GM18526 (cell line): ENCODE measurements around the gene PTPRN2.

Source experiments
- POLR2A ChIP-seq: IDR thresholded peaks from 3 replicates; pipeline ENCODE4 v1.6.1; 2011; ENCODE audit not compliant: insufficient read length; ENCODE audit errors: extremely low read depth

PTPRN2 gene

DNA sequence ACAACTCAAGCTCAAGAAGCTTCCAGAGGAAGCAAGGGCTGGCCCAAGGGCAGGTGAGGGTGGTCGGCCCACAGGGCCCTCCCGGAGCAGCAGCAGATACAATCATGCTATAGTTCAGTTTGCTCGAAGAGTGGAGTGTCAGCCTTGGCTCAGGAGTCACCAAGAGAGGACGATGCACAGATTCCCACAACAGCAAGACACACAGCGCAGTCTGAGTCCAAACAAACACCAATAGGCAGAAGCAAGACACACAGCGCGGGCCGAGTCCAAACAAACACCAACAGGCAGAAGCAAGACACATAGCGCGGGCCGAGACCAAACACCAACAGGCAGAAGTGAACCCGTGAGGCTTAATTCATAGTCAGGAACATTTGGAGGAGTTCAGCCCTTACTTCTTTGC, 138.4 kb downstream of the PTPRN2 start:
- TF ChIP-seq POLR2A: no peak

DNA sequence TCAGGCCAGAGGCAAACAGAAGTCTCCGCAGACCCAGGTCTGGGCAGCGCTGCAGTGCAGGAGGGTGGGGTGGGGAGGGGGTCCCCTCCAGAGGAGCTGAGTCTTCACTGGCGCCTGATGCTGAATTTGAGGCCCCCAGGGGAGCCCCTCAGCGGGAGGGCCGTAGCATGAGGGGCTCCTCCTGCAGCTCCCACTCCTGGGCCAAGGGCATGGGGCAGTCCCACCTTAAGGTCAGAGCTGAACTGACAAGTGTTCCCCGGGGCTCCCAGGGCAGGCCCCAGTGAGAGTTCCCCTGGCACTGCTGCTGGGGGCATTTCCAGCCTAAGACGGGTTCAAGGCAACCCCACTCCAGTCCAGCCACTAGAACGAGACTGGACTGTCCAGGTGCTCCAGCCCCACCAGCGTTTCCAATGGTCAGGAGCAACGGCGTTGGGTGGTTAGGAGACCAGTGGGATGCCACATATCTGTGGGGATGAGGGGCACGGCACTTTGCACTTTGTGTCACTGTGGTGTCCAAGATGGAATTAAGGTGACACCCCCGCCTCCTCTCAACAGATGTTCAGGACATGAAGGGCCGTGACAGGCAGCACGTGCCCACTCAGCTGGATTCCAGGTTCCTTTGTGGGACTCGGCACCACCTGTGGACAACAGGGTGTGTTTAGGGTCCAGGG, 139.1 kb downstream of the PTPRN2 start:
- no peak for TF ChIP-seq POLR2A

DNA sequence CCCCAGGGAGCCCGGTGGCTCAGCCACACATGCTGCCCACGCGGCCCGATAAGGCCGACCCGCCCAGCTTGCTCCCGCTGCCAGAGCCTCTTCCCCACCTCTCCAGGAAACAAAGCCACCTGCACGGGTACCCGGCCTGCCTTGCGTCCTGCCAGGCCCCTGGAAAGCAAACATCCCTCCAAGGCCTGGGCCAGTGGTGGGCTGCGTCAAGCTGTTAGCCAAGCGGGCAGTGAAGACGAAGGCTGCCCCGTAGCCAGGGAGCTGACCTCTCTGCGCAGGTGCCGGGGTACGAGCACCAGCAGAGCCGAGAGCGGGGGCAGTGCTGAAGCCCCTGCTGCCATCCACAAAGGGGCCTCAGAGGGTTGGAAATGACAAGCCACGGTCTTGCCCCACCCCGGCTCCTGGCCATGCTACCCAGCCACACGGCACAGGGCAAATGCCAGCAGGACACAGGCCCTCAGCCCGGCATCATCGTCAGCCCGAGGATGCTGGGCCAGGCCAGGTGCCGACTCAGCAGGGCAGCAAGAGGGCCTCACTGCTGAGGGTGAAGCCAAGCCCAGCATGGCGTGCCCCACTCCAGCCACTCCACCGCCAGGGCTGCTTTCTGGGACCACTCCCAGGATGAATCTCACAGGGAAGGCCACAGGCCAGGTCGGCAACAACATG, 140.0 kb downstream of the PTPRN2 start:
- no peak for TF ChIP-seq POLR2A

DNA sequence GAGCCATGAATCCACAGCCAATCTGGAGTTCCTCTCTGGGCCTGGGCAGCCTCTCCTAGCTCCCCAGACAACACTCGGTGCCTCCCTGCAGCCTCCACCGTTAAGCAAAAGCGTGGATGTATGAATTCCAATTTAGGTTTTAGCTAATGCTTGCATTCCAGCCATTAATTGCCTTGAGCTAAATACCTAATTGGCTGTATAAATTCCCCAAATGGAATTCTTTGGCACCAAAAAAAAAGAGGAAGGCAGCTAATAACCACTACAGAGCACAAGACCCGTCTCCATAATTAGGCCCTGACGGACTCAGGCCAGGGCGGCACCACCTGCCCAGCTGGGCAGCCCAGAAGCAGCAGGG, 140.5 kb downstream of the PTPRN2 start:
- no peak for TF ChIP-seq POLR2A

DNA sequence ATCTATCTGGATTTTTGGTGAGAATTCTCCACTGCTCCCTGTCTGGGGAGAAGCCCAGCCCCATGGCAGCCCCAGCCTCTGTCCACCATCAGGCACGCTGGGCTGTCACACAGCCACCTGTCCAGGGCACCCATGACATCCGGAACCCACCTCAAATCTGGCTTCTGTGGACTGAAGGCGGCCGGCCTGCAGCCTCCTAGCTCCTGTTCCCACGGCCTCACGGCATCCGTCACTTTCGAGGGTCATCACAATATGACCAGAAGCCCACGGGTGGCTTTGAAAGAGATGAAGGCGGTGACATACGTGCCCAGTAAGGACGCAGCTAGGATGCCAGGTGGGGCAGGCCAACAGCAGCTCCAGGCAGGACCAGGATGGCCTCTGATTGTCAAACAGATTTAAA, 140.9 kb downstream of the PTPRN2 start:
- no peak for TF ChIP-seq POLR2A

DNA sequence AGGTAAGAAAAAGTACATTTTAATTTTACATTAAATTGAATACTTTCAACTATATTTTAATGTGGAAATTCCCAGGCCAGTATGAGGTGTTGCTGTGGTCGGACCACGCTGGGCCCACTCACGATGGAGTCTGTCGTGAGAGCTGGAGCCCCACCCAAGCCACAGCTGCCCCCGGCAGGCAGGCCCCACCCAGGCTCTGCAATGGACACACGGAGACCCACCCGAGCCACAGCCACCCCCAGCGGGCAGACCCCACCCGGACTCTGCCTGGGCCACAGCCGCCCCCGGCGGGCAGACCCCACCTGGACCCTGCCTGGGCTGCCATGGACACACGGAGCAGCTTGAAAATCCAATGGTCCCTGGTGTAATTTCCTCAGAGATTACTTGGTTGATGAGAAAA, 141.3 kb downstream of the PTPRN2 start:
- TF ChIP-seq POLR2A: no peak

DNA sequence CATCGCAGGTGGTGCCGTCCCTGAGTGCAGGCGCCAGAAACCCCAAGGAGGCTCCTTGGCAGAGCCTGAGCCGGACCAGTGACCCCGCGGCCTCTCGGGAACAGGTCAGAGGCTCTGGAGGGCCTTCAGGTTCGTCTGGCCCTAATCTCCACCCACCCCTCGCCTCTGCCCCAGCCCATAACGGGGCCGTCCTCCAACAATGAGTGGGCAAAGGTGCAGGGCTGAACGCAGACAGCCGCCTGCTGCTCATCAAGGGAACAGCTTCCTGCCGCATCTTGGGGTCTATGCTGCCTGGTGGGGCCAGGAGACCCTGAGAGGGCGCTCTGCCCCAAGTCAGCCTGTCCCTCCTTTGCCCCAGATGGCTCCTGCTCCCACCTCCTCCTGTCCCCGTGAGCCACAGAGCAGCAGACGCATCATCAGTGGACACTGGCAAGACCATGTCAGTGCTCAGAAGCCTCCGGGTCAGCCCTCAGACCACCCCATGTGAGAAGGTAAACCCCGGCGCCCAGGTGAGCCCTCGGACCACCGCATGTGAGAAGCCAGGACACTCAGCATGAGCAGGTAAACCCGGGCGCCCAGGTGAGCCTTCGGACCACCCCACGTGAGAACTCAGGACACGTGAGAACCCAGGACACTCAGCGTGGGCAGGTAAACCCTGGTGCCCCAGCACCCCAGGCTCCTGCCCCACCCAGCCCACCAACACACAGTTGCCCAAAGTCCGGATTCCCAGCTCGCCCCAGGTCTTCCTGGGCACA, 142.0 kb downstream of the PTPRN2 start:
- no peak for TF ChIP-seq POLR2A

DNA sequence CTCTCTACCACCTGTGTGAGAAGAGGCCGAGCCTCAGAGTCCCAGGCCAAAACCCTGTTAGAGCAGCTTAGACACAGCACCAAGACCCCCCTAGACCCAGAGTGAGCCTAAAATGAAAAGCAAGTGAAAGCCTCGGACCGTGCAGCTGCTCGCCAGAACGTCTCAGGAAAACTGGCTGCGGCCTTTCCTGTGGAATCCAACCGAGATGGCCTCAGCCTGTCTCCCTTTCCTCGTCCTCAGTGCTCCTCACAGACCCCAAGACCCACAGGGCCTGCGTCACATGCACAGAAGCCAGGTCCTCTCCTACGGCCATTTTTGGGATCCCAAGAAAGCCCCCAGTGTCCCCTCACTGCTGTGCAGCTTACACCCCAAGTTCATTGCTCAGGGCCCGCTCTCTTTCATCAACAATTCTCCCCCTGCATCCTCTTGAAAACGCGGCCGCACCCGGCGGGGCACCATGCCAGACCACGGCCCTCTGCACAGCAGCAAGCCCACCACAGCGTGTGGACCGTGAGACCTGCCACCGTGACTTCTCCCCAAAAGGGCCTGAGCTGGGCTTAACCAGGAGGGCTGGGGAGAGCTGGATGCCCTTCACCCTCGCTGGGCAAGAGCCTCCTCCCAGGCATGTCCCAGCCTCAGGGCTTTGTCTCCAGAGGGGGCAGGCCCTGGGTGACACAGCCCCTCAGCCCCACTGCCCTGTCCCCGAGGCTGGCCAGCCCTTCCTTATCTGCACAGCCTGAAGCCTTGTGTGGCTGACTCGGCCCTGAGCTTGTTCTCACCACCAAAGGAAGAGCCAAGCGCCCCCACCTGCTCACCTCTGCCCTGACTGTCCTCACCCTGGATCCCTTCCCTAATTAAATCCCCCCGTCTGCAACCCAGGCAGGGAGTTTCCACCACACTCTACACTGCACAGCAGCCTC, 142.9 kb downstream of the PTPRN2 start:
- no peak for TF ChIP-seq POLR2A

DNA sequence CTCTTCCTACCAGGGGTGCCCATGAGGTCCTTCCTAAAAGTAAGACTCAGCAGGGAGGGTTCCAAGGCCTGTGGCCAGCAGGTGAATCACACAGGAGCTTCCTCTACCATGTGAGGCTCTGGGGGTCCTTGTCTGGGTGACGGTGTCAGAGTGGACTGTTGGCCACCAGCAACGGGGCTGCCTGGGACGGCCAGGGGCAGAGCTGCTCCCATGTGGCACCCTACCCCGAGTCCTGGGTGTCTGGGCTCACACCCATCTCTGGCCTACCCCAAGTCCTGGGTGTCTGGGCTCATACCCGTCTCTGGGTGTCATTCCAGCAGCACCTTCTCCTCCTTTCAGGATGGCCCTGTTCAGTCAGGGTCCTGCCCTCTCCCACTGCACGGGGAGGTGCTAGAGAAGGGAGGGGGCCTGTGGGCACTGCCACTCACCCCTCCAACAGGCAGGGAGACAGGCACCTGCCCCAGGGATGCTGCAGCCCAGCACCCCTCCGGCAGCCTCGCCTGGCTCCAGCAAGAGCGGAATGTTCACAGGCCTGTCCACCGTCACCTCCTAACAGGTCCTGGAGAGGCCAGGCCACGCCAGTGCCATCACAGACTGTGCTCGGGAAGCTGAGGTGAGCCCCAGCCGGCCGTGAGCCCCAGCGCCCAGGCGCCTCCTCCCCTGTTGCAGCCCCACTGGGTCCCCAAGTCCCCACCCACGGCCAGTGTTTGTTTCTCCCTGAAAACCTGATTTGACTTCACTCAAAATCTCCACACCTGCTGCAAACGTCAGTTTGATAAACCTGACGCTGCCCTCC, 143.7 kb downstream of the PTPRN2 start:
- TF ChIP-seq POLR2A: no peak

DNA sequence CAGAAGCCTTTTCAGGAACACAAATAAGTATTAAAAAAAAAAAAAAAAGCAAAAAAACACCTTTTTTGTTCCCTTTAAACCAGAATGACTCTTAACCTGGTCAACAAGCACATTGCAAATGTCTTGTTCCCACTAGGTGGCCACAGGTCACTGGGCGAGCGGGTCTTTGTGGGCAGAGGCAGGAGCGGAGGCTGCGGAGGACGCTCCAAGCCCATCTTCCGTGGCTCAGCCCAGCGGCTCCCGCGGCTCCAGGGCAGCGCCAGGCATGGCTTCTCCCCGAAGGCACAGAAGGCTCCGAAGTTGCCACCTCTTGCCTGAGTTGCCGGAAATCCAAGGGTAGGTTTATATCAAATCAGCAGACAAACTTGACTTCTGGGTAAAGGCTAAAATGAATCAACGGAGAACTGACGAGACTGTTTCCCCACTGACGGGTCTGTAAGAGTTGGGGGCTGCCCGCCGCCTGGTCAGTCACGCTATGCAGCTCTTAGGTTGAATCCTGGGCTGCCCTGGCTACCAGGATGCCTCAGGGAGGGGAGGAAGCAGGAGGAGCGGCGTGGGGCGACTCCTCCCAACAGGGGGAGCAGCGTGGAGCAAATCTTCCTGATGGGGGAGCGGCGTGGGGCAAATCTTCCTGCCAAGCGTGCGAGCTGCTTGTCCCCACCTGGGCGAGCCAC, 144.5 kb downstream of the PTPRN2 start:
- TF ChIP-seq POLR2A: no peak

DNA sequence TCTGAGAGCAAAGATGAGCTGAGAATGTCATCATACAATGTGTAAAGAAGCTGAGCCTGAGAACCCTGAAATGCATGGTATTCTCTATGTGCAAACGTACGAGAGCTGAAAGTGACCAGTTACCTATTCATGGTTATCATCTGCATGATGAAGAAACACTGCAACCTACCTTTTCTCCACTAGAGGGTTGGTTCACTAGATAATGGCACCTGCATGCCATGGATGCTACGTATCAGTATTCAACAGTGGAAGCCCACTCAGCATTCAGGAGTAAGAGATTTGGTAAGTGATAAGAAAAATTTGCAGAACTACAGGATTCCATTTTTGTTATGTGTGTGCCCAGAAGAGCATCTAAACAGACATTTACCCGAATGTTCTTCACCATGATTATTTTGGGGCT, 145.4 kb downstream of the PTPRN2 start:
- TF ChIP-seq POLR2A: no peak

DNA sequence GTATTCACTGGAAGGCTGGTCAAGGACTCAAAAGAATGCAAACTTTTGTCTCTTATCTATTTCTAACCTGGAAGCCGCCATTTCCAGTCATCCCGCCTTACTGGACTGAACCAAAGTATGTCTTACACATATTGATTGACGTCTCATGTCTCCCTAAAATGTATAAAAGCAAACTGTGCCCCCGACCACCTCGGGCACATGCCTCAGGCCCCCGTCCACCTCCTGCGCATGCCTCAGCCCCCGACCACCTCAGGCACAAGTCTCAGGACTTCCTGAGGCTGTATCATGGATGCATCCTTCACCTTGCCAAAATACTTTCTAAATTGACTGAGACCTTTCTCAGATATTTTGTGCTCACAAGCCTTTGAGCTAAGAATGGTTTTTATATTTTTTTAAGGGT, 148.6 kb downstream of the PTPRN2 start:
- TF ChIP-seq POLR2A: no peak

DNA sequence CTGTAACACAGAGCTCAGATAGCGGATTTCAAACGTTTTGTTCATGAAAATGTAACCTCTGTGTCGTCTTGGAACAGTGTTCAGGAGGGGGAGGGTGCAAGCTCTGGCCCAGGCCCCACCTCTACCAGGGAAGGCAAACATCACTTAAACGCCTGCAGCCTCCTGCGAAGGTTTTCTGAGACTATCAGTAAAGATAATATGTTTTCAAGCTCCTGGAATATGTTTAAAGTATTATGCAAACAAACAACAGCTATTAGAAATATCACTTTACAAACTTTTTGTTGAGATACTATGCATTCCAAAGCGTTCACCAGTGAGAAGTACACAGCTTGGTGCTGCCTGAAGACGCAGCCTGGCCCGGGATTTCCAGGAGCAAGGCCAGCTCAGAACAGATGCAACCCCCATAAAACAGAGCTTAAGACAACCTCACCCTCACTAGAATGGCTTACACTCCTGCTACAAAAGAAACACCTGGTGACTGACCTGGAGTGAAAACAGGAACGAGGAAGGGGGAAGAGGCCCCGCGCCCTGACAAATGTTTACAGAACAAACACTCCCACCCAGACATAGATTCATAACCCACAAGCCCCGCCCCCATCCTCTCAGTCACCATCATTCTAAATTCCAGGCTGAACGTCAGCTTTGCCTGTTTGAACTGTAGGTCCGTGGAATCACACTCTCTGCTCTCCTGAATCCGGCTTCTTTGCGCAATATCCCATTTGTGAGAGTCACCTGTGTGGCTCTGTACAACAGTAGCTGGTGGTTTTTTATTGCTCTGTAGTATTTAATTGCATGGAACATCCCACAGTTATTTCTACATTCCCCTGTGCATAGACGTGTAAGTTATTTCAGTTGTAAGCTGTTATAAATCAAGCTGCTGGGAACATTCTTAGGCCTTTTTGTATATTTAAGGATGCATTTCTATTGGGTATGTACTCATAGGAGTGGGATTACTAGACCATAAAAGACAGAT, 155.0 kb downstream of the PTPRN2 start:
- TF ChIP-seq POLR2A: no peak

DNA sequence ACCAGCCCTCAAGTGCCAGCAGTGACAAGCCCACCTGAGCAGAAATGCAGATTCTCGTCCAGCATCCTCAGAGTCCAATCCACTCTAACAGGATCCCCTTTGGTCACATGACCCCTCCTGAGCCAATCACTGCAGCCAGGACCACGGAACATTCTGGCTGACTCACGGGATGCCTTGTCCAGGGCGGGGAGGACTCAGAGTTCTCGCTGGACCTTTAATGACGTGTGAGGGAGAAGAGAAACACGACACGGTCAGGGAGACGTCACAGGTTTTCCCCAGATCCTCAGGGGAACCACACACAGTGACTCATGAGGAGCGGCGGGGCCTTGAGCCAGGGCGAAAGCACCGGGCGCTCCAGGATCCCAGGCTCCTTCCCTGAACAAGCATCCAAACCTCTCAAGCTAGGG, 155.7 kb downstream of the PTPRN2 start:
- no peak for TF ChIP-seq POLR2A
